Cardiac muscle cell (in vitro differentiated cells and primary cell): ENCODE results near the gene ITGB1. TPM values are rescaled to one million over a fixed set of nuclear protein-coding genes. Genes with fewer than 3 reads are reported as not detected.
A peak's percentile ranks its signal among the peaks of the same experiment; 100 is the strongest.

Source experiments
- DNase-seq, 2 donors: peaks; one replicate each; pipeline versions ENCODE4 v3.0.0 to v3.0.0-alpha.2; 2010 to 2017; ENCODE audit warnings: low read depth in 1 of 2, low spot score in 1 of 2
- H3K27ac ChIP-seq: fragments of 200-600 bp; sonication (generic); 2 replicates; pipeline ENCODE4 v1.5.1; 2016
- H3K27me3 ChIP-seq: fragments of 200-600 bp; sonication (generic); 2 replicates; pipeline ENCODE4 v1.6.0; 2016; ENCODE audit warnings: control low read depth
- H3K36me3 ChIP-seq: fragments of 200-600 bp; sonication (generic); 2 replicates; pipeline ENCODE4 v1.5.1; 2016; ENCODE audit warnings: control low read depth
- H3K4me1 ChIP-seq: fragments of 200-600 bp; sonication (generic); 2 replicates; pipeline ENCODE4 v1.8.1; 2017; ENCODE audit warnings: low read depth, mild to moderate bottlenecking, mixed run types
- H3K4me3 ChIP-seq: fragments of 200-600 bp; sonication (generic); 2 replicates; pipeline ENCODE4 v1.5.1; 2016; ENCODE audit warnings: mild to moderate bottlenecking
- H3K9me3 ChIP-seq: fragments of 200-600 bp; sonication (generic); 2 replicates; pipeline ENCODE4 v1.5.1; 2017; ENCODE audit warnings: low read depth, mild to moderate bottlenecking, control low read depth
- polyA plus RNA-seq: library from polyadenylated mRNA; unstranded; fragments of >200 nt; fragmentation: Nextera tagmentation; extraction: Ambion mirVana; gene quantifications from 2 replicates; pipeline ENCODE4 v1.2.1, GENCODE V29; 2016
- total RNA-seq: library from RNA; depleted of rRNA; stranded (reverse); fragments of >200 nt; gene quantifications from 2 replicates; pipeline ENCODE4 v1.2.3, GENCODE V29; 2016
- TF ChIP-seq, protein P1 (sequence below): IDR thresholded peaks from 2 replicates; pipeline ENCODE4 v1.5.1; 2012; ENCODE audit warnings: low read depth, mild to moderate bottlenecking, low read length

ITGB1 gene
- total and polyA plus RNA-seq, 2 experiments from 2014 or later, result 321 to 490 TPM

DNA sequence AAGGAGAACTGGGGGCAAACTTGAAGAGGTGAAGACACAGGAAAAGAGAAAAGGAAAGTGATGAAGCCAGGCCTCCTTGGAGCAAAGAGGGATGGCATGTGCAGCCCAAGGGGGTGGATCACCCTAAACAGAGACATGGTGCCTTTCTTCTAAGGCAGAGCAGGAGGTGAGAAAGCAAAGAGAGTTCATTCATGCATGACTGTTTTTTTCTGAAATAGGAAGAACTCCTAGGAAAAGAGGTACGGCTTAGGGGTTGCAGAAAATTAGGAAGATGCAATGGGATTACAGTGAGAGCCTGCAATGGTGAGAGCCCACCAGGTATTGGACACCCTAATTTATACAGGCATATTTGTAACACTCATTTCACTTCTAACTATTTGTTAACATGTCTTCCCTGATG, 15.9 kb downstream of the ITGB1 start:
- TF ChIP-seq, protein P1, sequence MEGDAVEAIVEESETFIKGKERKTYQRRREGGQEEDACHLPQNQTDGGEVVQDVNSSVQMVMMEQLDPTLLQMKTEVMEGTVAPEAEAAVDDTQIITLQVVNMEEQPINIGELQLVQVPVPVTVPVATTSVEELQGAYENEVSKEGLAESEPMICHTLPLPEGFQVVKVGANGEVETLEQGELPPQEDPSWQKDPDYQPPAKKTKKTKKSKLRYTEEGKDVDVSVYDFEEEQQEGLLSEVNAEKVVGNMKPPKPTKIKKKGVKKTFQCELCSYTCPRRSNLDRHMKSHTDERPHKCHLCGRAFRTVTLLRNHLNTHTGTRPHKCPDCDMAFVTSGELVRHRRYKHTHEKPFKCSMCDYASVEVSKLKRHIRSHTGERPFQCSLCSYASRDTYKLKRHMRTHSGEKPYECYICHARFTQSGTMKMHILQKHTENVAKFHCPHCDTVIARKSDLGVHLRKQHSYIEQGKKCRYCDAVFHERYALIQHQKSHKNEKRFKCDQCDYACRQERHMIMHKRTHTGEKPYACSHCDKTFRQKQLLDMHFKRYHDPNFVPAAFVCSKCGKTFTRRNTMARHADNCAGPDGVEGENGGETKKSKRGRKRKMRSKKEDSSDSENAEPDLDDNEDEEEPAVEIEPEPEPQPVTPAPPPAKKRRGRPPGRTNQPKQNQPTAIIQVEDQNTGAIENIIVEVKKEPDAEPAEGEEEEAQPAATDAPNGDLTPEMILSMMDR, result no peak
- H3K4me1 ChIP-seq, result peaks cover 35% of the 10 kb centered on the region
- no peak overlapping the region for H3K4me3 ChIP-seq
- H3K9me3 ChIP-seq, result no peaks in the 10 kb centered on the region
- H3K27ac ChIP-seq, result peak overlapping the region; percentile 78
- no peaks in the 10 kb centered on the region for H3K27me3 ChIP-seq
- DNase-seq, result no peak
- no peaks in the 10 kb centered on the region for H3K36me3 ChIP-seq

DNA sequence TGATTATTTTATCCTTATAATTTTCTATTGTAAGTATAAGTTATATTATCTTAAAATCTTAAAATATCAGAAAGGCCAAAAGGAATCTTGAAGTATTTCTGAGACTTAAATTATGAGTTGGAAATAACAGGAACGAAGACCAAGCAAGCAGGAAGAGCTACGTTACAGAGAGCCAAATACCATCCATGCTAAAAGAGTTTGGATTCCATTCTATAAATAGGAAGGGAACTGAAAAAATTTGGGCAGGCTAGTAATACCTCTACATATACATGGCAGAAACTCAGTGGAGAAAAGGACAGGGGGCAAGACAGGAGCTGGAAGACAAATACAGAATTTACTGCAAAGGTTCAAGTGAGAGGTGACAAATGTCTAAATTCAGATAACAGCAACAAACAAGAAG, 16.7 kb downstream of the ITGB1 start:
- Histone ChIP-seq H3K27ac (peak overlapping the region; percentile 78), H3K4me3 (no peak overlapping the region), H3K4me1 (peaks cover 30% of the 10 kb centered on the region), H3K27me3 (no peaks in the 10 kb centered on the region), H3K9me3 (no peaks in the 10 kb centered on the region), H3K36me3 (no peaks in the 10 kb centered on the region)
- TF ChIP-seq, protein P1, result no peak
- peak in 1 of 2 donors; percentile 36 for DNase-seq

DNA sequence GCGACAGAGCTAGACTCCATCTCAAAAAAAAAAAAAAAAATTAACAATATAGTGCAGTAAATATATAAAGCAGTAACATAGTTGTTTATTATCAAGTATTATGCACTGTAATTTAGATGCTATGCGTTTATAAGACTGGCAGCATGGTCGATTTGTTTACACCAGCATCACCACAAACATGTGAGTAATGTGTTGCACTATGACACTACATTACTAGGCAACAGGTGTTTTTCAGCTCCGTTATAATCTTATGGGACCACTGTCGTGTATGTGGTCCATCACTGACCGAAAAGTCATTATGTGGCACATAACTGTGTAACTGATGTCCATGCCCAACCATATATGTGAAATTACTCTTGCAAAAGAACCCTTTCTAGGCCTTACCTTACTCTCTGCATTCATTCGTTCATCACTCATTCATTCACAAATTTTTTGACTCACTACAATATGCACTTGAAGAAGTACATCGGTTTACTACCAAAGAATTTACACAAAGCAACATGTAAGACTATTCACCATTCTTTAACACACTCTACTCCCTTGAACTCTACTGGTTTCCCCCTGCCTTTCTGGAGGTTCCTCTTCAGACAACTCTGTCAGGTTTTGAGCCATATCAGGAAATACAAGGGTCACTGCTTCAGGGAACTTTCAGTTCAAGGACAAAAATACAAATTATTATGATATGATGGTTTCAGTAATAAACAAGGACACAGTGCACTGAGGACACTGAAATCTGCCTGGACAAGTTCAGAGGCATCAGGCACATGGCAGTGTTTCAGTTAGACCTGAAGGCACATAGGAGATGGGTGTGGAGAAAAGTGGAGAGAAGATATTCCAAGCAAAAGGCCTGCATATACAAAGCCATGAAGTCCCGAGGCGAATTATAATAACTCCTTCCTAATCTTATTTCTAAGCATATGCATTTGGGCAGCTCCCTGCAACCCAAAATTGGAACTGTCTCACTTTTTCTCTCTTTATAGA, 17.4 kb downstream of the ITGB1 start:
- H3K9me3 ChIP-seq, result no peaks in the 10 kb centered on the region
- H3K4me3 ChIP-seq, result no peak overlapping the region
- H3K27ac ChIP-seq, result peak overlapping the region; percentile 78
- TF ChIP-seq, protein P1, result no peak
- H3K27me3 ChIP-seq, result no peaks in the 10 kb centered on the region
- peaks cover 30% of the 10 kb centered on the region for H3K4me1 ChIP-seq
- no peak for DNase-seq
- no peaks in the 10 kb centered on the region for H3K36me3 ChIP-seq

DNA sequence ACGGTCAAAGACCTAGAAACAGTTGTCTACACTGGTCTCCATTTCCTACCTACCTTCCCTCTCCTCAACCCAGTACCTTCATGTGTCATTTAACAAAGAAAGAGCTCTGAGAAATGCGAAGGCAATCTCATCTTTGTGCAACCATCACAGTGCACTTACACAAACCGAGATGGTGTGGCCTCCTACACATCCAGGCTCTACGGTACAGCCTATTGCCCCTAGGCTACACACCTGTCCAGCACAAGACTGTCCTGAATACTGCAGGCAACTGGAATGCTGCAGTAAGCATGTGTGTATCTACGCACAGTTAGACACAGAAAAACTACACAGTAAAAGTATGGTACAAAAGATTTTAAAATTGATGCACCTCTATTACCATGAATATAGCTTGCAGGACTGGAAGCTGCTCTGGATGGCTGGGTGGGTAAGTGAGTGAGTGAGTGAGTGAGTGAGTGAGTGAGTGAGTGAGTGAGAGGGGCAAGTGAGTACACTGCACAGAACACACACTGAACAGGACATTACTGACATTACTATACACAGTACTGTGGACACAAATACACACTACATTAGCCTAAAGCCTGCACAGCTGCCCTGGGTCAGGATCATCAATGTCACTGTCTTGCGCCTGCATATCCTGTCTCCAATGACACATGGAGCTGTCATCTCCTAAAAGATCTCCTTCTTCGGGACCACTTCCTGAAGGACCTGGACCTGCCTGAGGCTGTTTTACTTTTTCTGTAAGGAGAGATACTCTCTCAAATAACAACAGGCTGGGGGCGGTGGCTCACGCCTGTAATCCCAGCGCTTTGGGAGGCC, 18.5 kb downstream of the ITGB1 start:
- no peaks in the 10 kb centered on the region for H3K9me3 ChIP-seq
- H3K4me1 ChIP-seq, result peaks cover 30% of the 10 kb centered on the region
- no peak for DNase-seq
- TF ChIP-seq, protein P1, result no peak
- H3K4me3 ChIP-seq, result no peak overlapping the region
- no peaks in the 10 kb centered on the region for H3K27me3 ChIP-seq
- peaks cover 2% of the 10 kb centered on the region for H3K36me3 ChIP-seq
- peak overlapping the region; percentile 94 for H3K27ac ChIP-seq

DNA sequence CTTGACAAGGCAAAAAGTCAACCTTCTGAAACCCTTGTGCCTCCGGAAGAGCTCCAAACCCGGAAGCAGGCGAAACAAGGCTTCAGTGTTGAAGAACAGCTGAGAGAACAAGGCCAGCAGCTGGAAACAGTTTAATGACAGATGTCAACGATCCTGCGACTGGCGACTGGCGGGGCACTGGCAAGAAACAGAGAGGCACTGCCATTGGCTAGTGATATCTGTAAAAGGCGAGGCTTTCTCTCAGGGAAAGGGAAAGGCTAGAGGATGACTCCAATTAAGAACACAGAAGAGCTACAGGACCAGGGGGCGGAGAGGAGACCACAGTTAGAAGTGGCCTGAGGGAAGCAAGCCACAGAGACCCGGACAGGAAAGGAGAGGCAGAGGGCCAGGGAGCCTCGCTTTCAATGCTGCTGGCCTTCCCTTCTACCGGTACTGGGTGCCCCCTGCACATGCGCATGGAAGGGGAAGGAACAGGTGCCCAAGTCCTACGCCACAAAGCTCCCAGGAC, 19.4 kb downstream of the ITGB1 start:
- Histone ChIP-seq H3K36me3 (peaks cover 11% of the 10 kb centered on the region), H3K4me1 (peaks cover 30% of the 10 kb centered on the region), H3K9me3 (no peaks in the 10 kb centered on the region), H3K27me3 (no peaks in the 10 kb centered on the region), H3K4me3 (no peak overlapping the region), H3K27ac (peak overlapping the region; percentile 94)
- TF ChIP-seq, protein P1, result no peak
- DNase-seq, result peak; percentile 33 to 44
